Stimulated activated CD4-positive, alpha-beta T cell treated with anti-CD3 and anti-CD28 coated beads, TNF-alpha, amount 100 ng/mL, for 24 hours (primary cell): ENCODE results near the gene LCAT.
"Not testable (repeated sequence)": the region's sequence is repeated elsewhere in the genome, so short reads cannot be mapped to it uniquely, and the experiment has no call there.

Experiments
- DNase-seq, 3 experiments: peaks; one replicate each; pipeline ENCODE4 v3.0.0-alpha.2; 2020; ENCODE audit warnings: low read depth in 3 of 3

LCAT gene

GRCh38 chr16:67946966-67947558 is 3.1 kb upstream of the LCAT start:
- no peak for DNase-seq

- no peak for DNase-seq
Measured at GRCh38 chr16:67946128-67946569, 2.2 kb upstream of the LCAT start.

GRCh38 chr16:67945392-67945933 is 1.5 kb upstream of the LCAT start:
- DNase-seq = no peak

- no peak for DNase-seq
Measured at GRCh38 chr16:67944690-67945391, 921 bp upstream of the LCAT start.

GRCh38 chr16:67943256-67943618 is 683 bp downstream of the LCAT start:
- no peak for DNase-seq

GRCh38 chr16:67942510-67943255 is 1.2 kb downstream of the LCAT start:
- DNase-seq = no peak

- peak in 1 of 3 experiments; percentile 35 for DNase-seq
Measured at GRCh38 chr16:67942200-67942509, 1.8 kb downstream of the LCAT start.

GRCh38 chr16:67941469-67942199 is 2.3 kb downstream of the LCAT start:
- DNase-seq = no peak

GRCh38 chr16:67940446-67941089 is 3.4 kb downstream of the LCAT start:
- no peak for DNase-seq

- peak in 1 of 3 experiments; percentile 67 for DNase-seq
Measured at GRCh38 chr16:67939507-67940445, 4.1 kb downstream of the LCAT start.

GRCh38 chr16:67937713-67938112 is 6.2 kb downstream of the LCAT start:
- DNase-seq = not testable (repeated sequence)

GRCh38 chr16:67936880-67937605 is 6.9 kb downstream of the LCAT start:
- DNase-seq = peak in 2 of 3 experiments; percentile 62 to 73

- peak in 1 of 3 experiments; percentile 57 for DNase-seq
Measured at GRCh38 chr16:67936124-67936879, 7.6 kb downstream of the LCAT start, which contains the start of gene PSMB10. Gene PSMB10 (minus strand): TSS chr16:67936850. CDS start chr16:67936749, 101 bp downstream.

- peak; percentile 86 to 98 (median 88) for DNase-seq
Measured at GRCh38 chr16:67935402-67936123, 8.4 kb downstream of the LCAT start.

- no peak for DNase-seq
Measured at GRCh38 chr16:67935101-67935401, 8.9 kb downstream of the LCAT start.

GRCh38 chr16:67934306-67935100 is 9.4 kb downstream of the LCAT start:
- DNase-seq = no peak

- no peak for DNase-seq
Measured at GRCh38 chr16:67933805-67934204, 10.1 kb downstream of the LCAT start.

- DNase-seq = no peak
Measured at GRCh38 chr16:67932462-67932840, 11.5 kb downstream of the LCAT start.
